Measurements from ENCODE around the gene PLEKHG7. TPM values are rescaled to one million over a fixed set of nuclear protein-coding genes. Genes with fewer than 3 reads are reported as not detected.

PLEKHG7 gene
- total and polyA plus RNA-seq, 8 donors, result 0.16 to 1.3 (median 0.40) TPM

GRCh38 chr12:92762773-92763172 lies 60.0 kb downstream of the PLEKHG7 start:
- Histone ChIP-seq H3K4me3 (no peak overlapping the region), H3K27me3 (no peaks in the 10 kb centered on the region), H3K36me3 (no peaks in the 10 kb centered on the region), H3K4me1 (no peaks in the 10 kb centered on the region), H3K9me3 (no peaks in the 10 kb centered on the region), H3K27ac (no peak overlapping the region)
- intact Hi-C loops (cut with DNase I), result no loop called here
- no peak for ATAC-seq
- no peak for DNase-seq
- TF ChIP-seq CTCF (IDR thresholded peaks at IDR 0.05), result no peak

- H3K4me3 ChIP-seq, result no peak overlapping the region
- ATAC-seq, result no peak
- no peaks in the 10 kb centered on the region for H3K36me3 ChIP-seq
- H3K4me1 ChIP-seq, result peaks cover 5 to 13% of the 10 kb centered on the region in 2 donors
- no peaks in the 10 kb centered on the region for H3K9me3 ChIP-seq
- no peaks in the 10 kb centered on the region for H3K27me3 ChIP-seq
- no peak for DNase-seq
- no peak overlapping the region for H3K27ac ChIP-seq
- intact Hi-C loops (cut with DNase I), result no loop called here
- no peak for TF ChIP-seq CTCF (IDR thresholded peaks at IDR 0.05)
Observed at GRCh38 chr12:92764831-92765230, 62.0 kb downstream of the PLEKHG7 start.

- H3K4me3 ChIP-seq, result no peak overlapping the region
- no peaks in the 10 kb centered on the region for H3K36me3 ChIP-seq
- no peak overlapping the region for H3K27ac ChIP-seq
- intact Hi-C loops (cut with DNase I), result no loop called here
- TF ChIP-seq CTCF (IDR thresholded peaks at IDR 0.05), result no peak
- peaks cover 11 to 24% of the 10 kb centered on the region in 2 donors for H3K4me1 ChIP-seq
- no peak for DNase-seq
- H3K9me3 ChIP-seq, result no peaks in the 10 kb centered on the region
- no peak for ATAC-seq
- no peaks in the 10 kb centered on the region for H3K27me3 ChIP-seq
Observed at GRCh38 chr12:92765871-92766270, 63.1 kb downstream of the PLEKHG7 start.

- intact Hi-C loops (cut with DNase I), result no loop called here
- peak overlapping the region in 1 of 2 donors; percentile 43 for H3K27ac ChIP-seq
- H3K4me1 ChIP-seq, result peaks cover 11 to 32% of the 10 kb centered on the region in 2 donors
- no peak for ATAC-seq
- H3K27me3 ChIP-seq, result no peaks in the 10 kb centered on the region
- H3K9me3 ChIP-seq, result no peaks in the 10 kb centered on the region
- no peak for DNase-seq
- no peak for TF ChIP-seq CTCF (IDR thresholded peaks at IDR 0.05)
- H3K4me3 ChIP-seq, result no peak overlapping the region
- H3K36me3 ChIP-seq, result no peaks in the 10 kb centered on the region
Observed at GRCh38 chr12:92769124-92769901, 66.5 kb downstream of the PLEKHG7 start.

- peak; percentile 78 for ATAC-seq
- no peak for DNase-seq
- intact Hi-C loops (cut with DNase I), result no loop called here
Observed at GRCh38 chr12:92771001-92771400, 68.2 kb downstream of the PLEKHG7 start.

More at GRCh38 chr12:92771001-92771400, 68.2 kb downstream of the PLEKHG7 start:
- Histone ChIP-seq H3K27ac (no peak overlapping the region), H3K4me1 (peaks cover 11 to 32% of the 10 kb centered on the region in 2 donors), H3K36me3 (no peaks in the 10 kb centered on the region), H3K27me3 (no peaks in the 10 kb centered on the region), H3K4me3 (no peak overlapping the region), H3K9me3 (no peaks in the 10 kb centered on the region)
- no peak for TF ChIP-seq CTCF (IDR thresholded peaks at IDR 0.05)

Measured in left lung (tissue), 10 donors.